ENCODE measurements around the gene PIH1D1. TPM values are rescaled to one million over a fixed set of nuclear protein-coding genes. Genes with fewer than 3 reads are reported as not detected.

PIH1D1 gene
- total and polyA plus RNA-seq, 2 of the 8 experiments (the other 6 are each of a cell fraction or from before 2014, with no cell fraction given) = 146 to 195 TPM

DNA sequence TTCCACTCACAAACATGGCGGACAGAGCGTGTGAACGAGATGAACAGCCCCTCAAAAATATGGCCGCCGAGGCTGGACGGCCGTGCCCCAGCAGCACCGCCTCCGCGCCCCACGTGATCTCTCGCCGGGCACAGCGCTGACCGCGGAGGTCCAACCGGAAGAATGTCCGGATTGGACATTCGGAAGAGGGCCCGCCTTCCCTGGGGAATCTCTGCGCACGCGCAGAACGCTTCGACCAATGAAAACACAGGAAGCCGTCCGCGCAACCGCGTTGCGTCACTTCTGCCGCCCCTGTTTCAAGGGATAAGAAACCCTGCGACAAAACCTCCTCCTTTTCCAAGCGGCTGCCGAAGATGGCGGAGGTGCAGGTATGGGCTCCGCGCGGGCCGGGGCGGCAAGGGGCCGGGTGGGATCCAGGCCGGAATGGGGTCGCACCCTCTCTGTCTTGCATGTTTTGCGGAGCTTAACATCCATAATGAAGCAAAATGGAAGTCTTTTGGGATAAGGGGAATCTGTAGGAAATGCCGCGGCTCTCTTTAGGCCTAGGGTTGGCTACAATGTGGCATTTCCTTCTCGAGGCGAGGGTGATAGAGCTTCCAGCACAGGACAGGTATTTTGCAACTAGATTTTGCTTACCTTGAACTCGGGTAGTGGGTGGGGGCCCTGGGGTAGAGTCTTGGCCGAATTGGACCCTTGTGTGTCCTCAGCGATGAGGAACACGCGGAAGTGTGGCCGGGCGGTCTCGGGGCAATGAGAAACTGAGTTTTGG is 35.8 kb upstream of the PIH1D1 start, which contains the start of gene RPL13A (continued):
- peak; percentile 35; the same call in 1 of the 2 replicates for TF ChIP-seq SIX5 (IDR thresholded peaks at IDR 0.05; ENCODE audit: low read depth, low read length)

Measured in H1 (cell line).